HepG2 (cell line): ENCODE measurements around the gene SLC1A5. TPM values are rescaled to one million over a fixed set of nuclear protein-coding genes. Genes with fewer than 3 reads are reported as not detected.
A peak's percentile ranks its signal among the peaks of the same experiment; 100 is the strongest.

ENCODE experiments used
- ATF5 ChIP-seq: sonication (generic); formaldehyde crosslinking; IDR thresholded peaks from 2 replicates; pipeline ENCODE4 v1.4.0; 2020; ENCODE audit warnings: mild to moderate bottlenecking, low read depth, missing genetic modification reagents
- ATF7-NPFF ChIP-seq: sonication (generic); formaldehyde crosslinking; IDR thresholded peaks from 2 replicates; pipeline ENCODE4 v1.8.1; 2023; ENCODE audit warnings: mild to moderate bottlenecking, low read depth, missing genetic modification reagents, moderate library complexity
- FOXP1 ChIP-seq, 2 experiments: fragments of 450-650 bp in 1 of 2; IDR thresholded peaks; 2 replicates each; pipeline ENCODE4 v1.6.1; 2017 to 2018; ENCODE audit warnings: antibody characterized with exemption in 1 of 2
- GABPB1 ChIP-seq: IDR thresholded peaks from 2 replicates; pipeline ENCODE4 v1.6.1; 2016; ENCODE audit warnings: mild to moderate bottlenecking, missing genetic modification reagents, moderate library complexity, missing compliant biosample characterization
- KDM3A ChIP-seq: IDR thresholded peaks from 2 replicates; pipeline ENCODE4 v1.6.1; 2018; ENCODE audit warnings: low read depth, missing compliant biosample characterization
- MTERF4 ChIP-seq: sonication (generic); formaldehyde crosslinking; IDR thresholded peaks from 2 replicates; pipeline ENCODE4 v1.8.0; 2023; ENCODE audit warnings: mild to moderate bottlenecking, missing genetic modification reagents
- MTF1 ChIP-seq: sonication (generic); formaldehyde crosslinking; IDR thresholded peaks from 2 replicates; pipeline ENCODE4 v1.5.0; 2020; ENCODE audit warnings: missing genetic modification reagents
- NFIC ChIP-seq: IDR thresholded peaks from 2 replicates; pipeline ENCODE4 v1.6.1; 2012; ENCODE audit warnings: mild to moderate bottlenecking, low read length, inconsistent platforms
- PBX2 ChIP-seq: IDR thresholded peaks from 2 replicates; pipeline ENCODE4 v1.6.1; 2016; ENCODE audit warnings: control low read depth
- POGZ ChIP-seq: sonication (generic); formaldehyde crosslinking; IDR thresholded peaks from 2 replicates; pipeline ENCODE4 v1.4.0; 2020; ENCODE audit warnings: mild to moderate bottlenecking, missing genetic modification reagents
- RELA ChIP-seq: sonication (generic); formaldehyde crosslinking; IDR thresholded peaks from 2 replicates; pipeline ENCODE4 v1.4.0; 2020; ENCODE audit warnings: missing genetic modification reagents
- RORA ChIP-seq: sonication (generic); formaldehyde crosslinking; IDR thresholded peaks from 2 replicates; pipeline ENCODE4 v1.5.0; 2020; ENCODE audit warnings: mild to moderate bottlenecking, missing genetic modification reagents, moderate library complexity
- RXRA ChIP-seq: sonication (generic); formaldehyde crosslinking; IDR thresholded peaks from 2 replicates; pipeline ENCODE4 v1.5.1; 2020; ENCODE audit warnings: missing genetic modification reagents
- SNRNP70 ChIP-seq: fragments of 200-400 bp; formaldehyde crosslinking; IDR thresholded peaks from 2 replicates; pipeline ENCODE4 v1.6.1; 2017; ENCODE audit warnings: mild to moderate bottlenecking, low read depth, low read length, moderate library complexity
- STAT5B ChIP-seq: sonication (generic); formaldehyde crosslinking; IDR thresholded peaks from 2 replicates; pipeline ENCODE4 v1.4.0; 2020; ENCODE audit warnings: missing genetic modification reagents
- TFDP1 ChIP-seq: IDR thresholded peaks from 2 replicates; pipeline ENCODE4 v1.6.1; 2016; ENCODE audit warnings: missing compliant biosample characterization, missing genetic modification reagents, borderline replicate concordance
- ZC3H13 ChIP-seq: sonication (generic); formaldehyde crosslinking; IDR thresholded peaks from 2 replicates; pipeline ENCODE4 v1.8.1; 2023; ENCODE audit warnings: mild to moderate bottlenecking, missing genetic modification reagents, moderate library complexity
- ZNF160 ChIP-seq: sonication (generic); formaldehyde crosslinking; IDR thresholded peaks from 2 replicates; pipeline ENCODE4 v1.8.0; 2022; ENCODE audit warnings: mild to moderate bottlenecking, inconsistent platforms, missing genetic modification reagents
- ZNF253 ChIP-seq: sonication (generic); formaldehyde crosslinking; IDR thresholded peaks from 2 replicates; pipeline ENCODE4 v1.8.0; 2022; ENCODE audit warnings: mild to moderate bottlenecking, missing genetic modification reagents, borderline replicate concordance
- ZNF263 ChIP-seq: sonication (generic); formaldehyde crosslinking; IDR thresholded peaks from 2 replicates; pipeline ENCODE4 v1.4.0; 2020; ENCODE audit warnings: missing genetic modification reagents
- ZNF296 ChIP-seq: sonication (generic); formaldehyde crosslinking; conservative IDR thresholded peaks from 2 replicates; pipeline ENCODE4 v1.5.0; 2020; ENCODE audit warnings: mild to moderate bottlenecking, missing genetic modification reagents
- ZNF33B ChIP-seq: sonication (generic); formaldehyde crosslinking; IDR thresholded peaks from 2 replicates; pipeline ENCODE4 v1.5.1; 2020; ENCODE audit warnings: mild to moderate bottlenecking, missing genetic modification reagents
- ZNF530 ChIP-seq: sonication (generic); formaldehyde crosslinking; IDR thresholded peaks from 2 replicates; pipeline ENCODE4 v1.5.0; 2020; ENCODE audit warnings: low read depth, mild to moderate bottlenecking, missing genetic modification reagents
- ZNF607 ChIP-seq: sonication (generic); formaldehyde crosslinking; IDR thresholded peaks from 2 replicates; pipeline ENCODE4 v1.5.1; 2020; ENCODE audit warnings: missing genetic modification reagents, mild to moderate bottlenecking, borderline replicate concordance
- ZNF652 ChIP-seq: IDR thresholded peaks from 2 replicates; pipeline ENCODE4 v1.6.1; 2016; ENCODE audit warnings: low read depth, borderline replicate concordance
- ZNF766 ChIP-seq: sonication (generic); formaldehyde crosslinking; IDR thresholded peaks from 2 replicates; pipeline ENCODE4 v1.5.0; 2020; ENCODE audit warnings: missing genetic modification reagents, borderline replicate concordance
- ZNF768 ChIP-seq: sonication (generic); formaldehyde crosslinking; IDR thresholded peaks from 2 replicates; pipeline ENCODE4 v1.4.0; 2020; ENCODE audit warnings: missing genetic modification reagents
- ZNF83 ChIP-seq: sonication (generic); formaldehyde crosslinking; IDR thresholded peaks from 2 replicates; pipeline ENCODE4 v1.4.0; 2020; ENCODE audit warnings: missing genetic modification reagents, mild to moderate bottlenecking, borderline replicate concordance
- ZSCAN20 ChIP-seq: sonication (generic); formaldehyde crosslinking; IDR thresholded peaks from 2 replicates; pipeline ENCODE4 v1.4.0; 2020; ENCODE audit warnings: missing genetic modification reagents, mild to moderate bottlenecking, borderline replicate concordance
- polyA plus RNA-seq, 8 experiments: library from polyadenylated mRNA; depleted of rRNA in 3 of 8; stranded (reverse) in 7 of 8; unstranded in 1 of 8; fragments of >200 nt; fragmentation: Illumina TruSeq in 4 of 8; extraction: Trizol in 4 of 8; gene quantifications; 2 replicates each; pipeline versions ENCODE4 v1.2.1 to v1.2.3, GENCODE V29; 2011 to 2016; ENCODE audit warnings: low read depth in 4 of 8, missing spikeins in 1 of 8, mixed read lengths in 1 of 8; ENCODE audit not compliant: insufficient read depth in 1 of 8
- total RNA-seq, 5 experiments: library from RNA; depleted of rRNA; stranded (reverse); fragments of >200 nt; fragmentation: Illumina TruSeq; extraction: Trizol; gene quantifications; 2 replicates each; pipeline ENCODE4 v1.2.3, GENCODE V29; 2016; ENCODE audit warnings: low read depth in 1 of 5

SLC1A5 gene
- total and polyA plus RNA-seq, 2 of the 13 experiments (the other 11 are each of a cell fraction or from before 2014, with no cell fraction given): 120 to 159 TPM

GRCh38 chr19:46788262-46788967 is at the start of gene SLC1A5 (continued):
- TF ChIP-seq FOXP1 (IDR thresholded peaks at IDR 0.05): no peak
- no peak for TF ChIP-seq FOXP1 (CRISPR knock-in tag; IDR thresholded peaks at IDR 0.05)
- peak; percentile 68 for TF ChIP-seq ZNF768 (CRISPR knock-in tag)
- no peak for TF ChIP-seq PBX2
- no peak for TF ChIP-seq MTERF4 (CRISPR knock-in tag)
- 0 out of 2 replicates have a peak, but pooled peaks have one; percentile 18 for TF ChIP-seq RXRA
- no peak for TF ChIP-seq SNRNP70
- TF ChIP-seq ZNF296 (CRISPR knock-in tag): no peak
- peak; percentile 71 for TF ChIP-seq ATF7-NPFF (CRISPR knock-in tag)
- no peak for TF ChIP-seq ZSCAN20 (CRISPR knock-in tag)
- TF ChIP-seq TFDP1 (CRISPR knock-in tag): peak; percentile 90
- TF ChIP-seq KDM3A (CRISPR knock-in tag): peak; percentile 83; the same call in 1 of the 2 replicates
- no peak for TF ChIP-seq RORA (CRISPR knock-in tag)
- TF ChIP-seq ZNF253 (CRISPR knock-in tag): no peak
- TF ChIP-seq ZC3H13 (CRISPR knock-in tag): peak; percentile 71; the same call in 1 of the 2 replicates
- TF ChIP-seq ZNF766 (CRISPR knock-in tag): peak; percentile 83; the same call in 1 of the 2 replicates
- no peak for TF ChIP-seq ZNF607
- TF ChIP-seq ZNF652 (CRISPR knock-in tag): no peak
- no peak; the same call in 1 of the 2 replicates for TF ChIP-seq NFIC
- TF ChIP-seq ZNF33B: no peak
- TF ChIP-seq ZNF160 (CRISPR knock-in tag): no peak
- TF ChIP-seq POGZ (CRISPR knock-in tag): peak; percentile 53; the same call in 1 of the 2 replicates
- no peak for TF ChIP-seq ZNF83
- TF ChIP-seq GABPB1 (CRISPR knock-in tag): peak; percentile 86
- TF ChIP-seq ZNF530: no peak
- TF ChIP-seq STAT5B (CRISPR knock-in tag): 0 out of 2 replicates have a peak, but pooled peaks have one; percentile 29
- TF ChIP-seq ATF5: 0 out of 2 replicates have a peak, but pooled peaks have one; percentile 52
- TF ChIP-seq RELA (CRISPR knock-in tag): no peak
- no peak; the same call in 1 of the 2 replicates for TF ChIP-seq MTF1 (CRISPR knock-in tag)
- no peak for TF ChIP-seq ZNF263 (CRISPR knock-in tag)
